GM12872 (cell line): Measurements from ENCODE around the gene NRXN2.

Source experiments
- TF ChIP-seq, protein P1 (sequence below): IDR thresholded peaks from 3 replicates; pipeline ENCODE4 v1.5.1; 2011; ENCODE audit warnings: low read depth, mild to moderate bottlenecking, low read length, moderate library complexity; ENCODE audit not compliant: insufficient read depth

Gene NRXN2

DNA sequence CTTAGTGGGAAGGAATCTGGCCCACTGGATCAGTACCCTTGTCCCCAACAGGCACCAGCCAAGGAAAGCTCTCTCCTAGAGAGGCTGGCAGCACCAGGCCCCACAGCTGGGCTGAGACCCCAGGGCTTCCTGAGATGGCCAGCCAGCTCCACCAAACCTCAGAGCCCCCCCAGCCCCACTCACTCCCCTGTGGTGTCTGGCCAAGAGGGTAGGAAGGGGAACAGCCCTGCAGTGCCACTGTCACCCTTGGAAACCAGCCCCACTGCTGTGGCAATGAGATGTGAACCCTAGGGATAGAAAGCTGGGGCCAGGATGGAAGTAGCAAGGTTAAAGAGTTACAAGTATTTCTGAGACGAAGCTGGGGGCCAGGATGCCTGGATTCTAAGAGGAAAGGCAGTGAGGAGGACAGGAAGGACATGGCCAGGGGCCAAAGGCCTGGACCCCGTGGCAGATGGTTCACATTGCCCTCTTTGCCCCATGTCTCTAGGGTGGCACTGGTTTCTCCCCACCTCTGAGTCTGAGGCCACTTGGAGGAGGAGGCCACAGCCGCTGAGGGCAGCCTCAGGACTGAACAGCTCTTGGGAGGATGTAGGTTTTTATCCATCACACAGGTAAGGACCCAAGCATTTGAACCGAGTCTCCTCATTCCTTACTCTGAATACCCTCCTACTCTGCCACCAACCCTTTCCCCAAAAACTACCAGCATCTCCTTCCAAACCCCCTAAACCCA is 28.8 kb downstream of the NRXN2 start:
- TF ChIP-seq, protein P1, sequence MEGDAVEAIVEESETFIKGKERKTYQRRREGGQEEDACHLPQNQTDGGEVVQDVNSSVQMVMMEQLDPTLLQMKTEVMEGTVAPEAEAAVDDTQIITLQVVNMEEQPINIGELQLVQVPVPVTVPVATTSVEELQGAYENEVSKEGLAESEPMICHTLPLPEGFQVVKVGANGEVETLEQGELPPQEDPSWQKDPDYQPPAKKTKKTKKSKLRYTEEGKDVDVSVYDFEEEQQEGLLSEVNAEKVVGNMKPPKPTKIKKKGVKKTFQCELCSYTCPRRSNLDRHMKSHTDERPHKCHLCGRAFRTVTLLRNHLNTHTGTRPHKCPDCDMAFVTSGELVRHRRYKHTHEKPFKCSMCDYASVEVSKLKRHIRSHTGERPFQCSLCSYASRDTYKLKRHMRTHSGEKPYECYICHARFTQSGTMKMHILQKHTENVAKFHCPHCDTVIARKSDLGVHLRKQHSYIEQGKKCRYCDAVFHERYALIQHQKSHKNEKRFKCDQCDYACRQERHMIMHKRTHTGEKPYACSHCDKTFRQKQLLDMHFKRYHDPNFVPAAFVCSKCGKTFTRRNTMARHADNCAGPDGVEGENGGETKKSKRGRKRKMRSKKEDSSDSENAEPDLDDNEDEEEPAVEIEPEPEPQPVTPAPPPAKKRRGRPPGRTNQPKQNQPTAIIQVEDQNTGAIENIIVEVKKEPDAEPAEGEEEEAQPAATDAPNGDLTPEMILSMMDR = no peak

DNA sequence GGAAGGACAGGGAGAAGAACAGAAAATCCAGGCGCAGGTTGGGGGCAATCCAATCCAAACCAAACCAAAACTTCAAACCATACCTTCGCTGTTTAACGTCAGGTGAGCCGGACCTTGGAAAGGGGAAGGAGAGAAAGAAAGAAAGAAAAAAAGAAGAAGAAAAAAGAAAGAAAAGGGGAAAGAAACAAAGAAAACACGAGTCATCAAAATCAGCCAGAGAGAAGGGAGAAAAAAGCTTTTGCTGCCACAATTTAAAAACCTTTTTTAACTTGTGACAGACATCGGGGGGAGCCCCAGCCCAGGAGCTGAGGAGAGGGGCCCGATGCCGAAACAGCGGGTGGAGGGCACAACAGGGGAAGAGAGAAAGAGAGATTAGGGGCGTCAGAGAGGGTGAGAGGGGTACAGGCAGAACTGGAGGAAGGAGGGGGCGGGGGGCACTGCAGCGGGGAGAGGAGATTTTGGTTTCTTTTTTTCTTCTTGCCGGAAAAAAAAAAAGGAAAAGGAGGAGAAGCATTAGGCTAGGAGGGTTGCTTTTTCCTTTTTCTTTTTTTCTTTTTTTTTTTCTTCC is 30.1 kb downstream of the NRXN2 start:
- TF ChIP-seq, protein P1 = no peak

DNA sequence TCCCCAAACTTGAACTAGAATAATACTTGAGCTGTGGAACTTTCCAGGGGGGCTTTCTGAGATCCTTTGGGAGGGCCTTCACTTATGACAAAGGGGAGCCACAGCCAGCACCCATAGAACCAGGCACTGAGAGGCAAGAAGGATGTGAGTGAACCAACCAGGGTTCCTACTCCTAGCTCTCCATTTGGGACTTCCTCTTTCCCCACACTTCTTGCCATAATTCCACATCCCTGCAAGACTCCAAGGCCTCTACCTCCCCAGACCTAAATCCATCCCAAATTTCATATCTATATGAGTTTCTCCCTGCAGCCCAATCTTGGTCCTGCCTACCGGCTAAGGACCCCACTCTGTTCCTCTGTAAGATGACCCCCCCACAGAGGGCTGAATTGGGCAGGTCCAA is 31.5 kb downstream of the NRXN2 start:
- TF ChIP-seq, protein P1 = no peak

DNA sequence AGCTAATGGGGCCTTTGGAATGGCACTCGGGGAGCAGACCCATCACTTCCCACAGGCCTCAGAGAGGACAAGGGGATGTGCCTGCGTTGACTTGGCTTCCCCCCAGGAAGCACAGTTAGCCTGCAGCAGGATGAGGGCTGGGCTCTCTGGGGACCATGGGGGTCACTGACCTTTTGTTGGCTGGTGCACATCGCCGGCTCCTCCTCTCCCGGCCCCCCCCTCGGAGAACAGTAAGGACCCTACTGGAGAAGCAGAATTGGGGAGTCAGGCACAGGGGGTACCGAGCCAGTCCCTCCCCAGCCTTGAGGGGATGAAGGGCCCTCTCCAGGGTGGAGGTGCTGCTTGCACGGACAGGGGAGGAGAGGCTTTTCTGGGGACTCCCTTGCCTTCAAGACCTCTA is 32.8 kb downstream of the NRXN2 start:
- TF ChIP-seq, protein P1 = no peak

DNA sequence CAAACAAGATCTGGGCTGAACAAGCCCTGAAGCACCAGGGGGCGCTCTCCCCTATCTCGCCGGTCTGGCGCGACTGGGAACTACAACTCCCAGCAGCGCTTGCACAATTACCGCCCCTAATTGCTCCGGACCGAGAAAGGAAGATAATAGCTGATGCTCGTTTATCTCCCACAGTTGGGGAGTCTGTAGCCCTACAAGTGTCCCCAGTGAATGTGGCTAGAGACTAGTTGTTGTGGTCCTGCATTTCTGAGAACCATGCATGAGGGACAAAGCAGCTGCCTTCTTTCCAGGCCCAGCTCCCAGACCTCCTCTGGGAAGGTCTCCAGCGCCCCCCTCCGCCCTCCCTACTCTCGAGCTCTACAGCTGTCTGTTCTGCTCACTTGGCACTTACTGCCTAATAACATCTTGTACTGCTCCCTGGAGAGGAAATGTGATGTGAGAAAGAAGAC is 34.4 kb downstream of the NRXN2 start:
- TF ChIP-seq, protein P1 = peak; percentile 95

DNA sequence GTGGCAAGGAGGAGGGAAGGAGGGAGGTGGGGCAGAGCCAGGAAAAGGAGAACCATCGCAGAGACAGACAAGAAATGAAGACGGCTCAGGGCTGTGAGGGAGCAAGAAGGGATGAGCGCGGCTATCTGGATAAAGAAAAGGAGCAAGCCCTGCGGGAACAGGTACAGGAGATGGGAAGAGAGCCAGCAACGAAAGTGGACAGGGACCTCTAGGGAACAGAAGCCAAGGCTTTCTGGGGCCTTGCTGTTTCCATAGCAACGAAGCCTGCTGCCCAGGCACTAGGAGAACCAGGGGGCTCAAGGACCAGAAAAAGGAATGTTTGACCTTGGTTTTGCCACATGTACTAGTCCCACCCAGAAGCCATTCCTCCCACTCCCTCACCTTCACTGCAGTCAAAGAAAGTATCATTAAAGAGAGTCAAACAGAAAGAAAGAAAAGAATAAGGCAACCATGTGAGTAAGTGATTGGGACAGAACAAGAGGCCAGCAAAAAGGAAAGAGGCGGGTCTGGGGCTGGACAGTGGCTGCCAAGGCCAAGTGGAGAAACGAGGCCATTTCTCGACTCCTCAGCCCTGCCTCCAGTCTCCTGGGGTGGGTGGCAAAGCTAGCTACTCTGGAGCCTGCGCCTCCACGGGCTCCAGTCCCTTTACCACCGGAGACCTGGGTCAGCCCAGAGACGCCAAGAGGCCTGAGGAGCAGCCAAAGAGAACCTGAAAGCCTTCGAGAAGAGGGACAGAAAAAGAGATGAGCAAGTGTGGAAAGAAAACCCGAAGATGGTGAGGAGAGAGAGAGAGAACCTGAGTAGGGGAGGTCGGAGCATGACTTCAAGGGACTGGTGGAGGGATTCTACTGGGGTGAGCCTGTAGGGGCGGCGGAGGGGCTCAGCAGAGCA is 35.1 kb downstream of the NRXN2 start:
- TF ChIP-seq, protein P1 = no peak

DNA sequence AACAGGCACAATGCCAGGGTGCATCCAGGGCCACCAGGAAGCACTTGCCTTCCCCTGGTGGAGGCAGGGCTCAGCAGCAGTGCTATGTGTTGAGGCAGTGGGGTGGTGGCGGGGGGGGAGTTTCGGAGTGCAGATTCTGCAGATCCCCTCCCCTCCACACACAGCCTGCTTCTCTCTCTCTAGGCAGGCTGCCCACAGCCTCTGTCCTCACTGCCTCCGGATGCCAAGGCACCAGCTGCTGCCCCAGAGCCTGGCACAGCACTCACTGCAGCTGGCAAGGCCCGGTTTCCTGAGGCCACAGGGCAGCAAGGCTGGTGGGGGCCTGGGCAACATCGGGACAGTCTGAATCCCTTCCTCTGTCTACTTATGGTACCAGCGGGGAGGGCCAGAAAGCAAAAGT is 35.8 kb downstream of the NRXN2 start:
- TF ChIP-seq, protein P1 = no peak
